NCI-H1092 treated with DMSO at 0.1 percent for 48 hours (cell line): ENCODE measurements around the gene RAB44.

ENCODE experiments used
- DNase-seq: peaks from one replicate; lab custom pipeline; 2025; lab: John Stamatoyannopoulos, UW

RAB44 gene

DNA sequence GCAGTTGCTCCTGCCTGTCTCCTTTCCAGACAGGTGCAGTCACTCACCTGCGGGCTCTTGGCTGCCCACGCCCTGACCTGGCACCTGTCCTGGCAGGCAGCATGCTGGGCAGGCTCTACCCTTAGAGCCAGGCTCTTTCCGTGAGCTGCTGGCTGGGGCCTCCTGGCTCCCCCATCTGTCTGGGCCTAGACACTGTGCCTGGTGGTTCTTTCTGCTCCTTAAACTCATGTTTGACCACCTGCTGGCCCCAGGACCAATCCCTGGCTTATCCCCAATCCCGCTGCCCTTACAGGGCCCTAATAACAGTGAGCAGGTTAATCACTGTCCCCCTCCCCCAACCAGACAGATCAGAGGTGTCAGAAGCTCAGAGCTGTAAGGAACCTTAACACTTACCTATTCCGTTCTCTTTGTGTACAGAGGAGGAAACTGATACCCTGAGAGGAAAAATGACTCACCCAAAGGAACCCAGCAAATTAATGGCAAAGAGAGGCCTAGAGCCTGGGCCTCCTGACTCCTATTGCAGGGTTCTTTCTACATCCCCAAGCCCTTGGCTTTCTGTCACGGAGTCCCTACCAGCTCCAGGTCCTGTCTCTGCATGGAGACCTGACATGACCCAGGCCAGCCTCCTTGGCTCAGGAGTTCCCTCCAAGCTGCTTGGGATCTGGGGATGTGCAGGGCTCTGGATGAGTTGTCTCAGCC lies 54.7 kb downstream of the RAB44 start:
- DNase-seq = no peak

DNA sequence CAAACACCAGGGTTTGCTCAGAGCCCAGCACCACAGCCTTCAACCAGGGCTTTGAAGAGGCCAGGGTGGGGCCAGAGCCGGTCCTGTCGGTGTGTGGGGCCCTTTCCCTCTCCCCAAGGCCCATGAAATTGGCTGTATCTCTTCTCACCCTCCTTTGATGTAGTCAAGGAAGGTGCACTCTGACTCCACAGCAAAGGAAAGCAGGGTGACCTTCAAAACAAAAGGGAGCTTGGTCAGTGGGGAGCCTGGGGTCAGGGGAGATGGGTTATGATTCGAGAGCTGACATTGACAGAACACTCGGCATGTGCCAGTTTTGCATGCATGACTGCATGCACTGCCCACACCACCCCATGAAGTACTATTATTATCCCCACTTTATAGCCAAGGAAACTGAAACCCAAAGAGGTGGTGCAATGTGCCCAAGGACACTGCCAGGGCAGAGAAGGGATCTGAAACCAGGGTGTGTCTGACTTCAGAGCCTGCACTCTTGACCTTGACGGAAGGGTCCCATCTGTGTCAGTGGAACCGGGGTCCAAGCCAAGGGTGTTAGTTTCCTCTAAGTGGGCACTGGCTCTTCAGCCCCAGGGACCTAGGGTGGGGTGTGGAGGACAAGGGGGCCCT lies 55.4 kb downstream of the RAB44 start:
- DNase-seq = no peak

DNA sequence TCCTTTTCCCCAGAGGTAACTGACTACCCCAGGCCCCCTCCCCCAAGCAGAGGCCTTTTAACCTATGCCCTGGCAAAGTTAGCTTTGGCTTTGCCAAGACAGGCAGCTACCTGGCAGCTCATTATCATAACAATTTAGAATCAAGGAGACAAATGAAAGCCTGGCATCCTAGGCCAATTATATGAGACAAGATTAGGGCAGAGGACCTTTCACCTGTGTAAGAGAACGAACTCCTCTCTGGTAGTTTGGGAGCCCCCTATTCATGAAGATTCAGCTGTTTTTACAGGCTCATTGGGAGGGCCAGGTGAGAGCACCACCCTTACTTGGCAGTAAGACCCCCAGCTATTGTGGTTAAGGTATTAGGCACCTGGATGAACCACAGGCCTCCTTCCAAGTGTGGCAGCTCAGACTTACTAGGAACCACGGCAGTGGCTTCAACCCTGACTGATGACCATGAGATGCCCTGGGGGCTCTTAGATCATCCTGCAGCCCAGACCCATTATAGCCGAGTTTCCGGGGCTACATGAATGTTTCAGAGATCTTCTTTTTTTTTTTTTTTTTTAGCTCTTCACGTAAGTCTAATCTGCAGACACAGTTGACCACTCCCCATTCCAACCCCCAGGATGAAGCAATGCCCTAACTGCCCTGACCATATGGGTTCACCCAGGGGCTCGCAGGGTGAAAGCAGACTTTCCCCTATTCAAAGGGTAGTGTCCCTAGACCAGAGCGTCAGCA lies 56.2 kb downstream of the RAB44 start:
- no peak for DNase-seq

DNA sequence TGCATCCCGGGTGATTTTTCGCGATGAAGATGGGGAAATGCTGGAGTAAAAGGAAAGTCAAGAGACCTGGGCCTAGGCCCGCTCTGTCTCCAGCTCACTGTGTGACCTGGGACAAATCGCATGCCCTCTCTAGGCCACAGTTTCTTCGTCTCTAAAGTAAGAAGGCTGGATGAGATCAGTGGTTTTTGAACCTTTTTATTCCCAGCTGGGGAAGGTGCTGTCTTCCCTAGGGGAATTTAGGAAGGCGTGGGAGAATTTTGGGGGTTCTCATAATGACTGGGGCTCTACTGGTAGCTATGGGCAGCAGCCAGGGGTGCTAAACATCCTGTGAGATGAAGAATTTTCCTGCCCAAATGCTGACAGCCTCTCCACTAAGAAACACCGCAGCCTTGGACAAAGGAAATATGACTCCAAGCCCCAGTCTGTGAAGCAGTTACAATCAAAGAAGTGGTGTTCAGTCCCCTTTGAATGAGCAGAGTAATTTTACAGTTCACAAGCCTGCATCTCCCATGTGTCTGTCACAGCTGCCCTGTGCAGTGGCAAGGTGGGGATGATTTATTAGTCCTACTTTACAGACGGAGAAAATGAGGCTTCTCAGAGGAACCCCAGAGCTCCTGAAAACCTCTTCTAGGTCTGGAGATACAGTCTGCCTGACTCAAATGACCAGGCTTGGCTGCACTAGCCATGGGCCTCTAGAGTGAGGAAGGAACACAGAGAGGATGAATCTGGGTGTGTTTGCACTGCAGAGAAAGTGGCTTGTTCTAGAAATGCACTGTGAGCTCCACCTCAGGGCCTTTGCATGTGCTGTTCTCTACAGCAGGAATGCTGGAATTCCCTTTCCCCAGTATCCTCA lies 57.2 kb downstream of the RAB44 start:
- no peak for DNase-seq

DNA sequence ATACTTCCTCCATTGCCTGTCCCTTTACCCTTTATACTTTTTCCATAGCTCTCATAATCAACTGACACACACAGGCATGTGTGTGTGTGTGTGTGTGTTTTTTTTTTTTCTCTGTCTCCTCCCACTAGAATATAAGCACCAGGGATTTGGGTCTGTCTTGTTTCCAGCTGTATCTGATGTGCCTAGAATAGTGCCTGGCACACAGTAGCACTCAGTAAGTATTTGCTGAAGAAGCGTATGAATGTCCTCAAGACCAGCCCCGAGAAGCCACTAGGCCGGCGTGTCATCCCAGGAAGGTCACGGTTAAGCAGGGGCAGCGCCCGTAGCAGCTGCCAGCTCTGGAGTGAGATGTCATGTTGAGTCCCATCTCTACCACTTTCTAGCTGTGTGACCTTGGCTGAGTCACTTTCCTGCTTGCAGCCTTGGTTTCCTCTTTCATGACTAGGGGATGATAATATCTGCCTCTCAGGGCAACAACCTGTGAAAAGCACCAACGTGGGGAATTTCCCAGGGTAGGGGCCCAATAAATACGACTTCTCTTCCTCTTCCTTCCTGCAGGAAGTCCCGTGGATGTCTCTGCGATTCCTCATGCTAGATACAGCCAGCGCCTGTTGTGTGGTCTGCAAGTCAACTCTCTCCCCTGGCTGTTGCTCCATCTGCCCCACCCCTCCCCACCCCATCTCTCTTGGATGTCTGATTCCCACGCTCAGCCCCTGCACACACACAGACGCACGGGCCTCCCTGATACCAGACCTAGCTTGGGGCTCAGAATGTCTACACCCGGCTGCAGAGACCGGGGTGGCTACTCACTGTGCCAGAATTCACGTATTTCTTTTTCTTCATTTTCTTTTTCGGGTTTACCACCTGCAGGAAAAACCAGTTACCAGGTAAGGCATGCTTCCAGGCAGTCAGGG lies 58.1 kb downstream of the RAB44 start:
- no peak for DNase-seq

DNA sequence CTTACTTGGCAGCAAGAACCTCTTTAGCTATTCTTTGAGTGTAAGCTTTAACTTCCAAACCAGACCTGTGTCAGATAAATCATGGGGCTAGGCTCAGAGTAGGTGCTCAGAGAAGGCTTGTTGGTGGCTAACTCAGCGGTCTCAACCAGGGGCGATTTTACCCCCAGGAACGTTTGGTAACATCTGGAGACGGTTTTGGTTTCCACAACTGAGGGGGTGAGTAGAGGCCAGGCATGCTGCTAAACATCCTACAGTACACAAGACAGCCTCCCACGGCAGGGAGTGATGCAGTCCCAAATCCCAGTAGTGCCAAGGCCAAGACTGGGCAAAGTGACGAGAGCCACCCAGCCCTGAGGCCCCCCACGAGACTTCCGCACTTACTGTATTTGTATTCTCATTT lies 59.2 kb downstream of the RAB44 start:
- DNase-seq = no peak

DNA sequence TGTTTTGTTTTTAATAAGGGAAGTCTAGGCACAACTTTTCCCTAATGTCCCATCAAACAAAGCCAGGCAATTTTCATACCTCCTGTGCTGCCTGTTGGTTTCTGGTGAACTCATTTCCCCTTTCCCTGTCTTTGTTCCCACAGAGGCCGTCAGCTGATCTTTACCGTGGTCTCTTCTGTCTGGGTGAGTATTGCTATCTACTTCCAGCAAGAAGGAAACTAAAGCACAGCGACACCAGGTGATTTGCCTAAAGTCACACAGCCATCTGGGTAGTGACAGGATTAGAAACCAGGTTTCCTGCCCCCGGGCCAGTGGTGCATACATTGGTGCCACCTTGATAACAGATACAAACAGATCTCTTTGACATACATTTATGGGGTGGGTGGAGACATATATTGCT lies 59.6 kb downstream of the RAB44 start:
- no peak for DNase-seq

DNA sequence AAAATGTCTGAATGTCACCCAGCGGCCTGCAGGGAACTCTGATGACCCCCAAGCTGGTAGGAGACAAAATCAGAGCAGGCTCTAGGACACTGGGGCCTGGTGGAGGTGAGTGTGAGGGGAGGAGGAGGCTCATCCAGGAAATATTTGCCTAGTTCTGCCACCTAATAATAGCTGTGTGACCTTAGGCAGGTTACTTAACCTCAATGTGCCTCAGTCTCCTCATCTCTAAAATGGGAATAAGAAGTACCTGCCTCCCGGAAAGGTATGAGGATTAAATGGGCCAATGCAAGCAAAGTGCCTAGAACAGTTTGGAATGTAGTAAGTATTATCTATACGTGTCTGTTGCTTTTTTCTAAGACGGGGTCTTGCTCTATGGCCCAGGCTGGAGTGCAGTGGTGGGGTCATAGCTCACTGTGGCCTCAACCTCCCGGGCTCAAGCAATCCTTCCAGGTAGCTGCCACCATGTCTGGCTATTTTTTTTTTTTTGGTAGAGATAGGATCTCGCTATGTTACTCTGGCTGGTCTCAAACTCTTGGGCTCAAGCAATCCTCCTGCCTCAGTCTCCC lies 60.4 kb downstream of the RAB44 start:
- no peak for DNase-seq

DNA sequence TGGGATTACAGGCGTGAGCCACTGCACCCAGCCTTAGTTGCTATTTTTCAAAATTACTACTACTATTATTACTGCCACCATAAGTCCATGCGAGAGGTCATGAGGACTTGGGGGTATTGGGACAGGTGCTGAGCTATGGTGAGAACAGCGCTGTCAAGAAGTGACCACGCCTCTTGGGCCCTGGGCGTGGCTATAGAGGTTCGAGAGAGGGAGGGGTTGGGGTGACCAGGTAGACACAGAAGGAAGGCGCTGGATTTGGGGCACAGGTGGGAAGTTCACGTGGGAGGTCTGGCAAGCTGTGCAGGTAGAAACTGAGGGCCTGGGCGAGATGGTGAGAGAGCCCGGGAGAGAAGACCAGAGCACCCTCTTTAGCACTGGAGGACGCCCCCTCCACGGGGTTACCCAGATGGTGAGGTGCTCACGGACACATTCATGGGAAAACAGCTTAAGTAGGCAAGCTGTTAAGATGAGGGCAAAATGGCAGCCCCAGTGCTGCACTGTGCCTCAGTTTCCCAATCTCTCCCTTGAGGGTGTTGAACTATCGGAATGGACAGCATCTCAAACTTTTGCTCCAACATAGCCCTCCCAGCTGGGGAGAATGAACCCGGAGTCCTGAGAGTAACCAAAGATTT lies 61.0 kb downstream of the RAB44 start:
- no peak for DNase-seq

DNA sequence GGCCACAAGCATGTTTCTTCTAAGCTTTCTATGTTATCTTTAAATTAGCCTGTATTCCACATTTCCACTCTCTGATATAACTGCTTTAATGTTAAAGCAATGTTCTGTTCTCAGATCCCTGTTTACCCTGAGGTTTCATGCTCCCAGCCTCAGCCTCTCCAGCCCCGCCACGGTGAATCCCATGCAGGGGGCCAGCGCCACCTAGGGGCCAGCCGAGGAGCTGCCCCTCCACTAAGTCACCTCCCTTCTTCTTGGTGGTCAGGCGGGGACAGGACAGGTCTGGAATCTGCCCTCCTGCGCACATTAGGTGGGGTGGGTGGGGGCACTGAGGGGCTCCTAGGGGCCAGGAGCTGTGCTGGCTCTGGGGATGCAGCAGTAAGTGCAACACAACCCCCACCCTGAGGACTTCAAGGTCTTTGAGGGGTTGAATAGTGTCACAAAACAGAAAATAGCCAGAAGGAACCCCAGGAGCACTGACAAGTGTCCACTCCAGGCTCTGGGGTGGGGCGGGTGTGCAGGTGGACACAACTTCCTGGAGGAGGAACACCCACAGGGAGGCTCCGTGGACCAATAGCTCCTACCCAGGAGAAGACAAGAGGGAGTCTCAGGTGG lies 61.6 kb downstream of the RAB44 start:
- peak; percentile 66 for DNase-seq

DNA sequence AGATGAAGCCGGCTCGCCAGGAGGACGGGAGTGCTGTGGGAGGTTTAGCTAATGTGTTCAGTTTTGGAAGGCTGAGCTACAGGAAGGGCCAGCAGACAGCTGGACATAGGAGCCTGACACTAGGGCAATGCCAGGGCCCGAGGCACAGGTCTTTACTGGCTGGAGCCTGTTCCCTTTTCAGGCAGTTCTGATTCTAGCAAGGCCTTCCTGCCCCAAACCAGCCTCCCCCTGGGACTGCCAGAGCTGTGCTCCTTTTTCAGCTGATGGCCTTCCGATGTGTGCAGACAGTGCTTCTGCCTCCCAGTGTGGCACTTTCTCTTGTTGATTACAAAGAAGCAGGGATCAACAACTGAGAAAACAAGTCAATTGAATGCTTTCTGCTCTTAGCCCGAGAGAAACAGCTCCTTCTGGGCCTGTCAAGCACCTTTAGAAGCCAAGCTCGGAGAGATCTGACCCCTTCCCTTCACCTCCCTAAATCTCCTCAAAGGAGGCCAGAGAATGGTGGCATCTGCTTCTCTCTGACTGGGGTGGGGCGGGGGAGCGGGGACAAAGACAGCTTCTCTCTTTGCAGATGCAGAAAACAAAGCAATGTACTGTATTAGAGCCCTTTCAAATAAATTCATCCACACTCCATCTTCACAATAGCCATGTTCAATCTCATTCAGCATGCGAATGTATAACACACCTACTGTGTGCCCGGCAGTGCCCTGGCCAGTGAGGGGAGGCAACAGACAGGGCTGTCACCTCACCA lies 63.2 kb downstream of the RAB44 start:
- DNase-seq = no peak

DNA sequence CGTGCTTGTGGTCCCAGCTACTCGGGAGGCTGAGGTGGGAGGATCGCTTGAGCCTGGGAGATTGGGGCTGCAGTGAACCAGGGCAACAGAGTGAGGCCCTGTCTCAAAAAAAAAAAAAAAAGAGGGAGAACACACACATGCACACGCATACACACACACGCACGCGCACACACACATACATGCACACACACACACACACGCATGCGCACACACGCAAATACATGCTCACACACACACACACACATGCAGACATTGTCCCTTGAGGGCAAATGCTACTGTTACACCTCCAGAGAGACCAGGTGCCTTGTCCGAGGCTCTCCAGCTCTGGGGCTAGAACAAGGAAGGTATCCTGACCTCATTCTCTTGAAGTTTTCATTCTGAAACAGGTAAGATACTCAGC lies 64.5 kb downstream of the RAB44 start:
- DNase-seq = no peak

DNA sequence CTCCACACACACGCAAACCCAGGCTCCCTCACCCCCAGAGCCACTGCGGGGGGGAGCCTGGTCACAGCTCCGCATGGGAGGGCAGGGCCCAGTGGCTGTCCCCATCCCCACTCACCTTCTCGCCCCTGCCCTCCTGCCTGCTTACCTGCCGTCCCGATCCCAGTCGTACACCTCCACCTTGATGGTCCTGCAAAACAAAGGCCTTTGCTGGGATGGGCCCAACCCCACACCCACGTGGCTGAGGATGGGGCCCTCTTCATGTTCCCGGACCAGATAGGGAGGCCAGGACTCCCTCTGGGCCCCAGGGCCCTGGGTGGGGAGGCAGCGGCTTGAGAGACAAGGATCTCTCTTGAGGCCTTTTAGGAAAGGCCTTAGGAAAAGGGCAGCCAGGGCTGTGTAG lies 67.6 kb downstream of the RAB44 start:
- DNase-seq = no peak

DNA sequence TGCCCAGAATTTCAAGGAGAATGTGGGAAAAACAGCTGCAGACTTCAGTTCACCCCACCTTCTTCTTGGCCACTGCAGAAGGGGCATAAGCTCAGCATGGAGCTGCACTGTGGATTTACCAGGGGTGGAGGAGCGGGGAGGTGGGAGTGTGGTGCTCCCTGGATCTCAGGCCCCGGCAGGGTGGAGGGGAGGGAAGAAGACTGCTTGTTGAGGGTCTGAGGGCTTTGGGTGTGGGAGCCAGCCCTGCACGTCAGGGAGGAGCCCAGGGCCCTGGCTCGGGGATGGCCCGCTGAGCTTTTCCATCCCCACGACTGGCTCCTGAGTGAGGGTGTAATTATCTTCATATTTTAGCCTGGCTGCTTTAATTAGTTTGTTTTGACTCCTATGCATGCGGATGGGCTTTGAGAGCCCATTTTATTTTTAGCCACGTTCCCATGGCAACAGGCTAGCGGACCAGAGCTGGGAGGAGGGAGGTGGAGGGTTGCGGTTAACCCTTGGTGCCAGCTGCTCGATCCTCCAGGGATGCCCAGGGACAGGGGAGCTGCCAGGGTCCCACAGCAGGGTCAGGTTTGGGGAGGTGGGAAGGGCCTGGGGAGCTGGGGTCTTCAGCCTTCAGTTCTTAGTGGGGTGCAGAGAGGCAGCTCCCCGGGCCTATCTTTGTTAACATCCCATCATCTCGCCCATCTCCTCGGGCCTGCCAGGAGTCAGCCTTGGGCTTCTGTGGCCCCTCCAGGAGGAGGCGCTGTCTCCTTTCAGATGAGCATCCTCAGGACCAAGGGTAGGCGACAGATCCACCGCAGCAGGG lies 68.2 kb downstream of the RAB44 start:
- DNase-seq = peak; percentile 58

DNA sequence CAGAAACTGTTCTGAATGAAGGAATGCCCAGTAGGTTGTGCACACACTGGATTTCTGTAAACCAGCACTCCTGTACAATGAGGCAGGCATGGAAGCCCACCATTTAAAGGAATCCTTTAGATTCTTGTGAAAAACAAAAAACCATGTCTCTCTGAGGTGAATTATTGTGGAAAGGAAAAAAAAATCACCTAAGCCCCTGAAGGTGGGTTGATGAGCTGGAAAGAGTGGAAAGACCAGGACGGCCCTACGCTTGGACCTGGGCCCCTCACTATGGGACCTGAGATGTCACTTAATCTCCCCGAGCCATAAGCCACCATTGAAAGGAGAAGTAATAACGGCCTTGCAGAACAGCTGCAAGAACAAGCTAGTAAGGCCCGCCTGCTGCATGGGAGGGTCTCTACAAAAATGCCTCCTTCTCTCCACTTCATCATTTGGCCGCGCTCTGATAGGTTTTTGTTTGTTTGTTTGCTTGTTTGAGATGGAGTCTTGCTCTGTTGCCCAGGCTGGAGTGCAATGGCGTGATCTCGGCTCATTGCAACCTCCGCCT lies 68.8 kb downstream of the RAB44 start:
- no peak for DNase-seq

DNA sequence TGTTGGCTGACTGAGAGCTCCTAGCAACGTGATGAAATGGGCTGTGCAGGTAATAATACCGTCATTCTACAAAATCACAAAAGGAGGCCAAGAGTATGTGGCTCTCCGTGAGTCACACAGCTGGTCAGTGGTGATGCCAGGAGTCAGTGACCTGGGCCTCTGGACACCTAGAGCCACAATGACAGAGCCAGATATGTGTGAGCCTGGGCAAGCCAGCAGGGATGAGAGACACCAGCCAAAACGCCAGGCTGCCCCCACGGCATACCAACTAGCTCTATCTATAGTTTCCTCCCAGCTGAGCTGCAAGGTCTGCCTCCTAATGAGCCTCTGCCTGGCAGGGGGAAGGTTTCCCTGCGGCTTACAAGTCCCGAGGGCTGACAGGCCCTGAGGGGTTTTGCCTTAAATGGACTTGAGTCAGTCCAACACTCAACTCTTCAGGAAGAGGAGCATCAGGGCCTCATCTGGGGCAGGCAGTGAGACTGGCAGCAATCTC lies 71.6 kb downstream of the RAB44 start:
- DNase-seq = no peak

DNA sequence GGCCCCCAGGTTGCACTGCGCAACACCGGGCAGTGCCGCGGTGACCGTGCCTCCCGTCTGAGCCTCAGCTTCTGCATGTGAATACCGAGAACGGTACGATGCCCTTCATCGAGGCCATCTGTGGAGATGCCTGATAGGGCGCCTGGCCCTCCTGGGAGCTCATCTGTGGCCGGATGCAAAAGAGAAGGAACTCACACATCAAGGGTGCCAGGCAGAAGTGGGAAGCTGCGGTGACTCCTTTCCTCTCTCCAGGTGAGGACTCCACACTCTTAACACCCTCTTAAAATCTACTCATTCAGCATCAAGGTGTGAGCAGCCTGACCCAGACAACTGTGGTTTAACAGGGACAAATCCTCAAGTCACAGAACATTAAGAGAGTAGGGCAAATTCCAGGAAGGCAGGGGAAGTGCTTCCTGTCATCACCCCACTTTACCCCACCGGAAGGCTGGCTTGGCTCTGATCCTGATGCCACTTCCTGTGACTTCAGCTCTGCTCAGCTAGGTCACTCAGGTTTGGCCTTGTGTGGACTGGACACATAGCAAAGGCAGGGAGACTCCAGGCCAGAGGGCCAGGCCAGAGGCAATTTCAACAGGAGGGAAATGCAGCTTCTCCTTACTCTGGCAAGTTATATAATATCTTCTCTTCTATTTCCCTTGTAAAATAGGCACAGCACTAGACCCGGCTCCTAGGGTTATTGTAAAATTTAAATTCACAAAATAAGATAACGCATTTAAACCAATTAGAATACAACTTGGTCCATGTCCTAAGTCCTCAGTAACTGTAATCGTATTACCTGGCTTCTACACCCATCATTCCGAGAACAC lies 72.3 kb downstream of the RAB44 start:
- no peak for DNase-seq
